Nephron progenitor cell (in vitro differentiated cells): ENCODE results near the gene KSR1.
"Not testable (repeated sequence)": the region's sequence is repeated elsewhere in the genome, so short reads cannot be mapped to it uniquely, and the experiment has no call there.

ENCODE experiments used
- DNase-seq: peaks from one replicate; pipeline ENCODE4 v3.0.0; 2021
- H3K27ac Mint-ChIP-seq: 2 replicates; pipeline ENCODE4 v1.8.0; 2021; ENCODE audit warnings: mild to moderate bottlenecking, moderate library complexity, mixed read lengths
- H3K27me3 Mint-ChIP-seq: 2 replicates; pipeline ENCODE4 v1.8.0; 2021; ENCODE audit warnings: mild to moderate bottlenecking, low read depth, mixed read lengths; ENCODE audit not compliant: poor library complexity
- H3K36me3 Mint-ChIP-seq: 2 replicates; pipeline ENCODE4 v1.8.0; 2021; ENCODE audit warnings: low read depth, mixed read lengths
- H3K4me1 Mint-ChIP-seq: 2 replicates; pipeline ENCODE4 v1.8.0; 2021; ENCODE audit warnings: mixed read lengths
- H3K4me3 Mint-ChIP-seq: 2 replicates; pipeline ENCODE4 v1.8.0; 2021; ENCODE audit warnings: mild to moderate bottlenecking, moderate library complexity, mixed read lengths
- H3K9me3 Mint-ChIP-seq: 2 replicates; pipeline ENCODE4 v1.8.0; 2021; ENCODE audit warnings: mild to moderate bottlenecking, moderate library complexity, mixed read lengths
- TF ChIP-seq, protein P1 (sequence below): fragments of 200-600 bp; sonication (generic); IDR thresholded peaks from 2 replicates; pipeline ENCODE4 v1.5.0; 2021; ENCODE audit warnings: antibody characterized with exemption

Gene KSR1

DNA sequence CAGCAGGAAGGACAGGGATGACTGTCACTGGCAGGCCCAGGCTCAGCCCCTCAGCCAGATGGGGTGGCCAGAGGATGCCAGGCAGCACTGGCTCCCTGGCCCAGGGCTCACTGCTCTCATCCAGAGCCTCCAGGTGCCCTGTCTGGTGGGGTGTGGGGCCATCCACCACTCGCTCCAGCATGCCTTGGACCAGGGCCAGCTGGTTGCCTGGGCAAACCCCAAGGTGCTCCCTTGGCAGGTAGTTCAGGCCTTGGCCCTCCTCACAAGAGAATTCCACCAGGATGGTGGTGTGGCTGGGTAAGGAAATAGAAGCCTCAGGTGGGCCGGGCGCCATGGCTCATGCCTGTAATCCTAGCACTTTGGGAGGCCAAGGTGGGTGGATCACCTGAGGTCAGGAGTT lies 204.2 kb downstream of the KSR1 start:
- H3K36me3 Mint-ChIP-seq: no peaks in the 10 kb centered on the region
- H3K9me3 Mint-ChIP-seq: no peaks in the 10 kb centered on the region
- no peak overlapping the region for H3K27ac Mint-ChIP-seq
- no peak overlapping the region for H3K4me3 Mint-ChIP-seq
- H3K4me1 Mint-ChIP-seq: no peaks in the 10 kb centered on the region
- H3K27me3 Mint-ChIP-seq: peaks cover 10% of the 10 kb centered on the region
- DNase-seq: no peak
- TF ChIP-seq, protein P1, sequence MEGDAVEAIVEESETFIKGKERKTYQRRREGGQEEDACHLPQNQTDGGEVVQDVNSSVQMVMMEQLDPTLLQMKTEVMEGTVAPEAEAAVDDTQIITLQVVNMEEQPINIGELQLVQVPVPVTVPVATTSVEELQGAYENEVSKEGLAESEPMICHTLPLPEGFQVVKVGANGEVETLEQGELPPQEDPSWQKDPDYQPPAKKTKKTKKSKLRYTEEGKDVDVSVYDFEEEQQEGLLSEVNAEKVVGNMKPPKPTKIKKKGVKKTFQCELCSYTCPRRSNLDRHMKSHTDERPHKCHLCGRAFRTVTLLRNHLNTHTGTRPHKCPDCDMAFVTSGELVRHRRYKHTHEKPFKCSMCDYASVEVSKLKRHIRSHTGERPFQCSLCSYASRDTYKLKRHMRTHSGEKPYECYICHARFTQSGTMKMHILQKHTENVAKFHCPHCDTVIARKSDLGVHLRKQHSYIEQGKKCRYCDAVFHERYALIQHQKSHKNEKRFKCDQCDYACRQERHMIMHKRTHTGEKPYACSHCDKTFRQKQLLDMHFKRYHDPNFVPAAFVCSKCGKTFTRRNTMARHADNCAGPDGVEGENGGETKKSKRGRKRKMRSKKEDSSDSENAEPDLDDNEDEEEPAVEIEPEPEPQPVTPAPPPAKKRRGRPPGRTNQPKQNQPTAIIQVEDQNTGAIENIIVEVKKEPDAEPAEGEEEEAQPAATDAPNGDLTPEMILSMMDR: no peak

DNA sequence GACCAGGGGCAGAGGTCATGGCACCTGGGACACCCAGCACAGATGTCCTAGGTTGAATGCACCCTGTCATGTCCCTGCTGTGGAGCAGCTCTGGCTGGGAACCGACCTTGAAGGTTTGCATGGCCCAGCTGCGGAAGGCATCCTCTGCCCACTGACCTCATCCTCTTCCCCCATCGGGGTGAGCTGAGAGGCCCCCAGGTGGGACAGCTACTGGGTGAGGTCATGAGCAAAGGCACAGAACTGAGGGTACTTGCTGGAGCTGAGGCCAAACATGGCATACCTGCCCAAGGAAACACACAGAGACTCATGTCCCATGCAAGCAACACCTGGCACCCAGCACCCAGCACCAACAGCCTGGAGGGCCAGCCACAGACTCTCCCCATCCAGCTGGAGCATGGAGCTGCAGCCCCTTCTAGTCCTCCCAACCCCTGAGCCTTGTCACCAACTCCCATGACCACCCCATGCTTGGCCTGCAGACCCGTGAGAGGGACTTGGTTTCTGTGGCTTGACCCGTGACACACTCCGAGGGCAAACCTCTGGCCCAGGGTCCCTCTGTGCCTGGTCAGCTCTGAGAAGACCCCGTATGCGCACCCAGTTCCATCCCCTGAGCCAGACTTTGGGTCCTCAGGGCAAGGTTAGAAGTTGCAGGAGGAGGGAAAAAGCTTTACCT lies 207.8 kb downstream of the KSR1 start:
- Mint-ChIP-seq H3K4me3 (no peak overlapping the region), H3K27me3 (peaks cover 13% of the 10 kb centered on the region), H3K27ac (peak overlapping the region; percentile 42), H3K9me3 (no peaks in the 10 kb centered on the region), H3K4me1 (no peaks in the 10 kb centered on the region), H3K36me3 (no peaks in the 10 kb centered on the region)
- TF ChIP-seq, protein P1: no peak
- DNase-seq: no peak

DNA sequence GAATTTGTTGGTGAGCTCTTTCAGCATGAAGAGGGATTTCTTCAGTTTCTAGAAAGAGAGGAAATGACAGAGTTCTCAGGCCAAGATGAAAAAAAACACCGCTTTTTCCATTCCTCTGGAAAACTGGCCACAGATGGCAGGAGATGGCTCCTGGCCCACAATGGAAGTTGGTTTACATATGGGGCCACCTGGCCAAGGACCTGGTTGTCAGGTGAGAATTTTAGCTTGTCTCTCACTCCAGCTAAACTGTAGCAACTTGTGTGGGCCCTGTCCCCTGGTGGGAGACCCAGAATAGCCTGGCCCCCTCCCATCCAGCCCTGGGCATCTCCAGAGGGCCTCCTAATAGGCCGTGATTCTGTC lies 208.3 kb downstream of the KSR1 start:
- Mint-ChIP-seq H3K9me3 (no peaks in the 10 kb centered on the region), H3K4me3 (no peak overlapping the region), H3K27me3 (peaks cover 11% of the 10 kb centered on the region), H3K27ac (no peak overlapping the region), H3K4me1 (no peaks in the 10 kb centered on the region), H3K36me3 (no peaks in the 10 kb centered on the region)
- no peak for DNase-seq
- TF ChIP-seq, protein P1: no peak

DNA sequence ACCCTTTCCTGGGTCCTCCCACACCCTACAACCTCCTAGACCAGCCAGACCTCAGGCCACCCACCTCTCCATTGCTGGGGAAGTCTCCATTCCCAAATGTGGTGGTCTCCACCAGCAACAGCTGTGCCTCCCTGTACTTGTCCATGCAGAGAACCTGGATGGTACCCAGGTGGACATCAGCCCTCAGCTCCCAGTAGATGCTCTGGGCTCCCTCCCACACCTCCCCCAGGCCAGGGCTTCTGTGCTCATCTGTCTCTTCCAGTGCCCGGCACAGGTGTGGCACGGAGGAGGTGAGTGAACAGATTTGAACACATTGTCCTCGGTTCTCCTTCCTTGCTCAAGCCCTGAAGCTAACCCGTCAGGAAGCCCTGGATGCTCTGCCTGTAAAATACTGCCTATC lies 209.3 kb downstream of the KSR1 start:
- no peak for DNase-seq
- no peaks in the 10 kb centered on the region for H3K4me1 Mint-ChIP-seq
- H3K27ac Mint-ChIP-seq: no peak overlapping the region
- no peak overlapping the region for H3K4me3 Mint-ChIP-seq
- no peaks in the 10 kb centered on the region for H3K9me3 Mint-ChIP-seq
- H3K27me3 Mint-ChIP-seq: peaks cover 13% of the 10 kb centered on the region
- H3K36me3 Mint-ChIP-seq: no peaks in the 10 kb centered on the region
- TF ChIP-seq, protein P1: no peak

DNA sequence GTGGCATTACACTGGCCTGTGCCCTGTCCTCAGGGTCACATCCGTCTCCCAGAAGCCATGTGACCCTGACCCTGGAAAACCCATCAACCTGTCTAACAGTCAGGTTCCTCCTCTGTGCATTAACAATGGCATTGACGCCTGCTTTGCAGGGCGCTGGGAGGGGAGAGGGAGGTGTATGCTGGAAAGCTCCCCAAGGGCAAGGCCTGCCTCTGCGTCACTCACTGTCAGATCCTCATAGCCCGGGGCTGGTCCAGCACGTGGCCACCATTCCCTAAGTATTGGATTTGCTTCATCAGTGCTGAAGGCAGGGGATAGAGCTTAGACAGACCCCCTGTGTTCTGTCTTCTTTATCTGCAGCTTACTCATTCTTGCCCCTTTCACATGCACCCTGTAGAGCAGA lies 210.0 kb downstream of the KSR1 start:
- H3K4me3 Mint-ChIP-seq, H3K27ac Mint-ChIP-seq, H3K4me1 Mint-ChIP-seq, H3K36me3 Mint-ChIP-seq, H3K9me3 Mint-ChIP-seq, DNase-seq: not testable (repeated sequence)
- H3K27me3 Mint-ChIP-seq: peaks cover 15% of the 10 kb centered on the region

DNA sequence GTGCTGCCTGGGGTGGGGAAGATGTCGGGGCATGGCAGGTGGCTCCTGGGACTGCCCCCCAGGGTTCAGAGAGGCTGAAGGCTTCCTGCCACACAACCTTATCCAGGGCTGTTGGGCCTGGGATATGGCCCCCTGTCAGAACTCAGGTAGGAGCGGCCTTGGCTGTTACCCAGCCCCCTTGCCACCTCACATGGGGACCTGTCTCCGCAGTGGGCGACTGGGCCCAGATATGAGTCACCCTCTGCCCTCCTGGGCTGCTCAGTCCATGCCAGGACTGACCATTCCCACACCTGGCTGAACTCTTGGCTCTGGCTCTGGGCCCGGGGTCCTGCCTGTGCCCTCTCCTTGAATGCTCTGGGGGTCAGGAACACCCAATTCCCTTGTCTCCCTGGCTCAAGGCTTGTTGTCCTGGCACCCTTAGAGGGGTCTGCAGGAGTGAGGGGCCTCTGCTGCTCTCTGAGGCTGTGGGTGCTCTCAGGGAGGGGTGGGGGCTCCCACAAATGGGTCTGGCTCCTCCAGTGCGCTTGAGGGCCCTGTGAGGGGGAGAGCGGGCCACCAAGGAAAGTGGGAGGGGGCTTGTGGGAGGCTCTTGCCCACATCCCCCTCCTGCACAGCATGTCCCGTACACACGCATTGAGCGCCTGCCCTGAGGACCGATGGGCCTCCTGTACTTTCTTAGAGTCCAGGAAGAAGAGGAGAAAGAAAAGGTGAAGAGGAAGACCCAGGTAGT lies 210.7 kb downstream of the KSR1 start:
- no peaks in the 10 kb centered on the region for H3K36me3 Mint-ChIP-seq
- H3K27ac Mint-ChIP-seq: no peak overlapping the region
- H3K27me3 Mint-ChIP-seq: peaks cover 12% of the 10 kb centered on the region
- no peaks in the 10 kb centered on the region for H3K4me1 Mint-ChIP-seq
- TF ChIP-seq, protein P1: no peak
- no peak for DNase-seq
- H3K4me3 Mint-ChIP-seq: no peak overlapping the region
- no peaks in the 10 kb centered on the region for H3K9me3 Mint-ChIP-seq
